ENCODE measurements around the gene PLN.

The PLN gene

GRCh38 chr6:118574051-118574865, 26.2 kb downstream of the PLN start:
- Histone ChIP-seq H3K27ac (ENCODE audit: poor library complexity, severe bottlenecking) (no peak overlapping the region), H3K4me1 (ENCODE audit: insufficient read depth, poor library complexity, severe bottlenecking) (no peaks in the 10 kb centered on the region), H3K27me3 (ENCODE audit: insufficient read depth, poor library complexity, severe bottlenecking) (no peaks in the 10 kb centered on the region), H3K36me3 (ENCODE audit: low read depth) (no peaks in the 10 kb centered on the region), H3K9me3 (ENCODE audit: severe bottlenecking) (peaks cover 9% of the 10 kb centered on the region), H3K4me3 (ENCODE audit: severe bottlenecking) (no peak overlapping the region)
- TF ChIP-seq CTCF (IDR thresholded peaks at IDR 0.05; ENCODE audit: poor library complexity, severe bottlenecking): no peak
- no peak for DNase-seq (ENCODE audit: low spot score)
- ATAC-seq (ENCODE audit: low read depth): no peak

- H3K27me3 ChIP-seq (ENCODE audit: insufficient read depth, poor library complexity, severe bottlenecking): no peaks in the 10 kb centered on the region
- DNase-seq (ENCODE audit: low spot score): no peak
- no peak for ATAC-seq (ENCODE audit: low read depth)
- TF ChIP-seq CTCF (IDR thresholded peaks at IDR 0.05; ENCODE audit: poor library complexity, severe bottlenecking): no peak
- H3K36me3 ChIP-seq (ENCODE audit: low read depth): no peaks in the 10 kb centered on the region
- H3K4me3 ChIP-seq (ENCODE audit: severe bottlenecking): no peak overlapping the region
- H3K9me3 ChIP-seq (ENCODE audit: severe bottlenecking): peaks cover 13% of the 10 kb centered on the region
- H3K4me1 ChIP-seq (ENCODE audit: insufficient read depth, poor library complexity, severe bottlenecking): no peaks in the 10 kb centered on the region
- H3K27ac ChIP-seq (ENCODE audit: poor library complexity, severe bottlenecking): no peak overlapping the region
These were observed 29.9 kb downstream of the PLN start for GRCh38 chr6:118577972-118578371.

GRCh38 chr6:118578617-118579016, 30.5 kb downstream of the PLN start:
- no peak for DNase-seq (ENCODE audit: low spot score)
- no peak for ATAC-seq (ENCODE audit: low read depth)
- Histone ChIP-seq H3K36me3 (ENCODE audit: low read depth) (no peaks in the 10 kb centered on the region), H3K4me3 (ENCODE audit: severe bottlenecking) (no peak overlapping the region), H3K27ac (ENCODE audit: poor library complexity, severe bottlenecking) (no peak overlapping the region), H3K27me3 (ENCODE audit: insufficient read depth, poor library complexity, severe bottlenecking) (no peaks in the 10 kb centered on the region), H3K9me3 (ENCODE audit: severe bottlenecking) (peaks cover 13% of the 10 kb centered on the region), H3K4me1 (ENCODE audit: insufficient read depth, poor library complexity, severe bottlenecking) (no peaks in the 10 kb centered on the region)
- TF ChIP-seq CTCF (IDR thresholded peaks at IDR 0.05; ENCODE audit: poor library complexity, severe bottlenecking): no peak

- H3K4me3 ChIP-seq (ENCODE audit: severe bottlenecking): no peak overlapping the region
- no peaks in the 10 kb centered on the region for H3K4me1 ChIP-seq (ENCODE audit: insufficient read depth, poor library complexity, severe bottlenecking)
- no peak for DNase-seq (ENCODE audit: low spot score)
- peaks cover 13% of the 10 kb centered on the region for H3K9me3 ChIP-seq (ENCODE audit: severe bottlenecking)
- H3K36me3 ChIP-seq (ENCODE audit: low read depth): no peaks in the 10 kb centered on the region
- no peaks in the 10 kb centered on the region for H3K27me3 ChIP-seq (ENCODE audit: insufficient read depth, poor library complexity, severe bottlenecking)
- no peak for ATAC-seq (ENCODE audit: low read depth)
- H3K27ac ChIP-seq (ENCODE audit: poor library complexity, severe bottlenecking): no peak overlapping the region
- no peak for TF ChIP-seq CTCF (IDR thresholded peaks at IDR 0.05; ENCODE audit: poor library complexity, severe bottlenecking)
These were observed 31.7 kb downstream of the PLN start for GRCh38 chr6:118579786-118580185.

Data from RWPE2 (cell line).